HG03432 (cell line): ENCODE results near the gene OSBP2.

Experiments
- ATAC-seq: cut with Tn5 transposase; IDR thresholded peaks from one replicate; pipeline ENCODE4 v1.9.1; 2021; ENCODE audit warnings: mild to moderate bottlenecking, moderate library complexity; ENCODE audit not compliant: unreplicated experiment

OSBP2 gene

DNA sequence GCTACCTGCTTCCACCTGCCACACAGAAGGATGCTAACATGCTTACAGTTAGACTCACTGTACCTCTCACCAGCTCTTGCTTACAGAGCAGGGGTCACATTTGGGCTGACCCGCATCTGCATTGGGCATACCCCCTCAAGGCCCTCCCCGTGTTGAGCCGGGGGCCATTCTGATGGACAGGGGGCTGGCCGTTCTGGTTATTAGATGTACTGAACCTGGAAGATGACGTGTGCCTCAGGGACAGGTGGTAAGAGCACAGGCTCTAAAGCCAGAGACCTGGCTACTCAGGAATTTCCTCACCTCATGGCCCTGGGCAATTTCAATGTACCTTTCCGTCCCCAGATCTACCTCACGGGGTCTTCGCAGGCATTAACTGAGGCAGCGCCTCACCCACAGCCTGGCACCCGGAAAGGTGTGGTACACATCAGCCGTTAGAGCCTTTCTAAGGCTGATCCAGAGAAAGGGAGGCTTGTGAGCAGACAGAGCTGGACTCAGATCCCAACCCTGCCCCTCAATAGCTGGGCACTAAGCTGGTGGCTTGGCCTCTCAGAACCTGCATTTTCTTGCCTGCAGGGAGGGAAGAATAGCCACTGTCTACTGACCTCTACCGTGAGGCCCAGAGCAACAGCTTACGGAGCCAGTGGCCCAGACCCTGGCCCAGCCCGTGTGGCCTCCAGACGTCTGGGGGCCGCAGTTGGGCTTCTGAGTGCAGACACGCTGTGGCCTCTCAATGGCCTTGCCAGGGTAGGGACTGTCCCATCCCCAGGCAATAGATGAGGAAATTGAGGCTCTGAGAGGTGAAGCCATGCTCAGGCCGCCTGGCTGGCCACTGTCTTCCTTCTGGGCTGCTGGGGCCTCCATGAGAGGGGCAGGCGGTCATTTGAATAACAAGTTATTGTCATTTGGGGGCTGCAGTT lies 173.3 kb downstream of the OSBP2 start:
- no peak for ATAC-seq

DNA sequence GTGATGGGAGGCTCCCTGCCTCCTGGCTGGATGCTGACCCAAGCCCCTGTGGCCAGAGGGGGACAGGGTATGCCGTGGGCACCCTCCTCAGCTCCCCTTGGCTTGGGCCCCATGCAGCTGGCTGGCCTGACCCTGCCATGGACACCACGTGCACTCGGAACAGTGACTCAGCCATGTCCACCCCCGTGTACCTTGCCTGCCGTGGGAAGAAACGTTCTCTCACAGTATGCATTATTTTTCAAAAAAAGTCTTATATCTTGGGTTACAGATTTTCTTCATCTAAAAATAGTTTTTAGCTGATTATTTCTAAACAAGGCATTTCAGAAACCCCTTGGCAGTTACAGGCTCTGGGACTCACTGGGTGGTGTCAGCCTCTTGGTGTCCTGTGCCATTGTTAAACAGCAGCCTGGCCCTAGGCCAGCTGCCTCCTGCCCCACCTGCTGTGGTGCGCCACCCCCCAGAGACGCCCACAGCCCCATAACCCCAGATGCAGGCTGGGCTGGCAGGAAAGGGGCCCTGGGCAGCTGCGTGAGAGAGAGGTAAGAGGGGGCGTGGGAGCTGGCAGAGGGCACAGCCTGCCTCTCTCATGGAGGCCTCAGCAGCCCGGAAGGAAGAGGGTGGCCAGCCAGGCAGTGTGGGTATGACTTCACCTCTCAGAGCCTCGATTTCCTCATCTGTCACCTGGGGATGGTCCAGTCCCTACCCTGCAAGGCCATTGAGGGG lies 174.2 kb downstream of the OSBP2 start:
- no peak for ATAC-seq

DNA sequence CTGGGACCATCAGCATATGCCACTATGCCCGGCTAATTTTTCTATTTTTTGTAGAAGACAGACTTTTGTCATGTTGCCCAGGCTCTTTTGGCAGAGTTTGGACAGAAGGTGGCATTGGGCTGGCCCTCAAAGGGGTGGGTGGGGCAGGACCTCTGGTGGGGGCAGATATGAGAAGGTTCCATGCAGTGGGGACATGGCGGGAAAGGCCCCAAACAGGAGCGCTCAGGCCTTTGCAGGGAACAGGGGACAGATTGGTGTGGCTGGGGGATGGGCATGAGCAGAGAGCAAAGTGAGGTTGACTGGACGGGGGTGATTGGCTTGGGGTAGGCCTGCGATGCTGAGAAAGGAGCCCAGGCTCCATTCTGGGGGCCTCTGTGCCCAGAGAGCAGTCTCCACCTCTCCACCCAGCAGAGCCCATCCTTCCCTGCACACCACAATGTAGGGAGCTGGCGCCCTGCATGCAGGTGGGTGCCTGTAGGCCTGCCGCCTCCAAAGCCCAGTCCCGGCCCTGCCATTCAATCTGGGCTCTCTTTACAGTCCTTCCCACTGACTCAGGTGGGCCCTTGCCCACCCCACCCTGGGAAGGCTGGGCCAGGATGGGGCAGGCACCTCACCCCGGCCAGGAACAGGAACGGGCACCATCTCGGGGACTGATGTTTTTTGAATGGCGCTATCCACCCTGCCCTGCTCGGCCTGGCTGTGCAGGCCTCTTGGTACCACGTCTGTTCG lies 175.2 kb downstream of the OSBP2 start:
- no peak for ATAC-seq

DNA sequence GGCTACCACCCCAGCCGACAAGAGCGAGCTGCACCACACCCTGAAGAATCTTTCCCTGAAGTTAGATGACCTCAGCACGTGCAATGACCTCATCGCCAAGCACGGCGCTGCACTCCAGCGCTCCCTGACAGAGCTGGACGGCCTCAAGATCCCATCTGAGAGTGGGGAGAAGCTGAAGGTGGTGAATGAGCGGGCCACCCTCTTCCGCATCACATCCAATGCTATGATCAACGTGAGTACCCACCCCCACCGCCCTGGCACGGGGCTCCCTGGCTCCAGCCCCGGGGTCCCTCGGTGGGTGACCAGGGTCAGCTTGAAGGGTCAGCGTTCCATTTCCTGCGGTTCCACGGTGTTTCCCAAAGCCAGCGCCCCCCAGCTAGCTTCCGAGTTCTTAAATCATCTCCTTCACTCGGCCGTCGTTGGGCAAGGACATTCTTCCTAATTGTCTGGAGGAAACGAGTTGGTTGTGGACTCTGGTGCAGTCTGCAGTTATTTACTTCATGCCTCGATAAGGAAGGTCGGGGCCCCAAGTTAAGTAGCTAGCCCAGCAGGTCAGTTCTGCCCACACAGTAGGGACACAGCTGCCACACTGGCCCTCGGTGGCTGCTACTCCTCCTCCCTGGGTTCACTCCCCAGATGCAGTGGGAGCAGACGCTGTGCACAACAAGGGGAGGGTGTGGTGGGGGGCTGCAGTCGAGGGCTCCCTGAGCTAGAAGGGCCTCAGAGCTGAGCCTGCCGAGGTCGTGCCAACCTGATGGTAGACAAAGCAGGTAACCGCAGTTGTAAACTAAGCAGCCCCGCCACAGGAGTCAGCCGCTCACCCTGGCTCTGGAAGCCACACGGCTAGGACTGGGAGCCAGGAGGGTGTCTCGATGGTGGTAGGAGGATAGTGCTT lies 176.0 kb downstream of the OSBP2 start:
- no peak for ATAC-seq

DNA sequence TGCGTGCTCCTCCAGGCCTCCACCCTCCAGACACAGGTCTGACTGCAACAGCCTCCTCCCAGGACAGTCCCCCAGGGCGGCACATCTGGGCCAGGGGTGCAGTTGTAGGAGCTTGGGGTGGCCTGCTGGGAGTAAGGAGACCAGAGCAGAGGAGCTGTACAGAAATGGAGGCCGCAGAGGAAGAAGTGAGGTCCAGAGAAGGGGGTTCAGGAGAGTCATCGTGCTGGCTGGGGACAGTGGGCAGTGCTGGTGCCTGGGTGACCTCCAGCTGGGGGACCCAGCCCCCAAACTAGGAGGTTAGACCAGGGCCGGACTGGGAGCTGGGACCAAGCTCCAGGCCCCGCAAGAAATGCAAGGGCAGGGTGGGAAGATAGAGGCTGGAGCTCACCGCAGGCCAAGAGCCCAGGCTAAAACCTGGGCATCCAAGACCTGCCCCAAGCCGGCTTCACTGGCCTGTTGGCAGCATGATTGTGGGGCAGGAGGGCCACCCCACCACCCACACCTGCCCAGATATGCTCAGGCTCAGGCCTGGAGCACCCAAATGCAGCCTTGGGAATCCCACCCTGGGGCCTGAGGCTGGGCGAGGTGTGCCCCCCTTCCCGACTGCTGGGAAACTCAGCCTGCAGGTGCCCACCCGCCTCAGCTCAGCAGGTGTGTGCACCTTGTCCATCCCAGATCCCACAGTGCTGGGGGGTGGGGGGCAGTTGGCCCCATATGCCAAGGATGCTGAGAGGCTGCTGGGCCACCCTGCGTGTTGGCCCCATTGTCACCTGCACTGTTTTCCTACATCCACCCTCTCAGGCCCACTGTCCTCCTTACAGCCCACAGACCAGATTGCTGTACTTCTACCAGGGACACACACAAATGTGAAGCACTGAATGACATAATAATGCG lies 177.0 kb downstream of the OSBP2 start:
- ATAC-seq, result no peak

DNA sequence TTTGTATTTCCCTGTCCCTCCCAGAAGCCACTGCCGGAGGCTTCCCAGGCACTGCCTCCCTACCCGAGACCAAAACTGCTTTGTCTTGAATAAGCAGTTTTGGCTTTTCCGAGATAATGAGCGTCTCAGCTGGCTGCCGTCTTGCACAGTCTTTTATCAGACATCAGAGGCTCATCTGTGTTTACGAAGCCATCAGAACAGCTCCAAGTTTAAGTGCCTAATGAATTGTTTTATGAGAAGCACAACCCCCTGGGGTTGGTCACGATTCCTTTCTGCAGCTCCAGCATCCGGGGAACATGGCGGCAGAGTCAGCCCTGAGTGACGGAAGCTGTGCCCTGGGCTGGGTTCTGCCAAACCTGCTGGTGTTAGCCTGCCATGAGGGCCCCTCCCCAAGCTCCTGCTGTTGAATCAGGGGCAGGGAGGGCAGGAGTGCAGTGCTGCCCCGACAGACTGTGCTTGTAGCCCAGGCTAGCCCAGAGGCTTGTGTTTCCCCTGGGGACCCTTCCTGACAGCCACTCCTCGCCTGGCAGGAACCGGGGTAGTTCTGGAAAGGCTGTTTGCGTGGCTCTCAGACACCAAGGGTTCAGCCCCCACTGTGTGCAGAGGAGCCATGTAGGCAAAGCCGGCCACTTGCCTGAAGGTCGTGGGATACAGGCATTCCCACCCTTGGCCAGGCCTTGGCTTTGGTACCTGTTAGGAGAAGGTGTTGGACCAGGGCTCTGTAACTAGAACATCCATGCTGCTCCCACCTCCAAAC lies 177.8 kb downstream of the OSBP2 start:
- ATAC-seq, result no peak

DNA sequence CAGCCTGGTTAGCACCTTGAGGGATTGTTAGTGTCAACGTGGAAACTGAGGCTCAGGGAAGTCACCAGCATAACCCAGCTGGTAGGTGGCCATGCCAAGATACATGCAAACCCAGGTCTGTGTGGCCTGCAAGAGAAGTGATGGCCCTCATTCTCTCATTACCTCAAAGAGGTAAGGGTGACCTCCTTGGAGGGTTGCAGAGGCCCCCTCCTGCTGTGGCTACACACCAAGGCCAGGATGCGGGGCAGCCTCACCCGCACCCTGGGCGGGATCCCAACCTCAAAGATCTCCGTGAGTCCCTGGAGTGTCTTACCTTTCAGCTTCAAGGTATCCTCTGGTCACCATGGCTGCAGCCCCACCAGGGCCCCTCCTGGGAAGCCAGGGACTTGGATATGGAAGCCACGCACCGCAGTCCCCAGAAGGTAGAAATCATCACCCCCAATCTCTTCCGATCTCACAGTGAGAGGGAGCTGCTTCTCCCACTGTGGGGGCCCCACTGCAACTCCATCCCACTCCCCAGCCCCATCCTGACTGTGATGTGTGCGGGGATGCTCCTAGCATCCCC lies 178.5 kb downstream of the OSBP2 start:
- ATAC-seq, result no peak

DNA sequence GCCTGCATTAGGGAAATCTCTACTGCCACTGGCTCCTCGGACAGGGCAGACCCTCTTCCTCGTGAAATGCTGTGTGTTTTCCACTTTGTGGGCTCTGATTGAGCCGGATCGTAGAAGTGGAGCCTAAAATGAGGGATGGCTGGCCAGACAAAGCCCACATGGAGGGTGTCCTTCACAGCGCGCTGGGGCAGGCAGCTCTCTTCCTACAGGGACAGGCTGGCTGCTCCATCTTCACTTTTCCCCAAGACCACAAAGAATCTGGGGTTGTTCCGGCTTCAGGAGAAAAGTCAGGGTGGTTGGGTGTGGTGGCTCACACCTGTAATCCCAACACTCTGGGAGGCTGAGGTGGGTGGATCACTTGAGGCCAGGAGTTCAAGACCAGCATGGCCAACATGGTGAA lies 179.0 kb downstream of the OSBP2 start:
- ATAC-seq, result no peak

DNA sequence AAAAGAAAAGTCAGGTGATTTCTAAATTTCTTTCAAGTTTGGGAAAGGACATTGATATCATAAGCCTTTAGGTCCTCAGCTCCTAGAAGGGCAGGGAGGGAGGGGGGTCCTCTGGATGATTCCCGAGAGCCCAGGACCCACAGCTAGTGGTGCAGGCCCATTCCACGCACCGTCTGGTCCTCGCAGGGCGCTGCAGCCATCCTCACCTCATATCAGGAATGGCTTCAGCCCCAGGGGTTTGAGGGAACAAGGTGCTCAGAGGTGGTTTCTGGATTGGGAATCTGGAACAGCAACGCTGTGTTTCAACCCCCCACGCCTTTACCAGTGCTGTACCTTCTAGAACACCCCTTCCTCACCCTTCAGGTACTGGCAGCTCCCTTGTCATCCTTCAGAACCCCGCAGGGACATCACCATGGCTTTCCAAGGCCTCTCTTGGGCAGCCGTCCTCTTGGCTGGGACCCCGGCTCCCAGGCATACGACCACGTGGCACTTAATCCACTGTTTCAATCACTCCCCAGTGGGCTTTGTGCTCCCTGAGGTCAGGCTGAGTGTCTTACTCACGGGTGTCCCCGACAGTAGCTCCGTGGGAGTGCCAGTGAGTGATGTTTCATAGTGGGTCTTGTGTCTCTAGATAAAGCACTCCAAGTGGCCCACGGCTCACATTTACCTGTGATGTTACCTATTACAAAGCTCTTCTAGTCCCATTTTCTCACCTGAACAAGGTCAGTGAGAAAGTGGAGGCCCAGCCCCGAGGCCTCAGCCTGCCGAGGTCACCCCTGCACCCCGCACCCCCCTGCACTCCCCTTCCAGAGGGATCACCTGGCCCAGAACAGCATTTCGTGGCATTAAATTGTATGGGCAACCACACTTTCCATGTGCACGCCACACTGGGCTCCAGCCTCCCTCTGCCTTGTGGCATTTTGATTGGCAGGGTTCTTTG lies 180.0 kb downstream of the OSBP2 start:
- ATAC-seq, result no peak

DNA sequence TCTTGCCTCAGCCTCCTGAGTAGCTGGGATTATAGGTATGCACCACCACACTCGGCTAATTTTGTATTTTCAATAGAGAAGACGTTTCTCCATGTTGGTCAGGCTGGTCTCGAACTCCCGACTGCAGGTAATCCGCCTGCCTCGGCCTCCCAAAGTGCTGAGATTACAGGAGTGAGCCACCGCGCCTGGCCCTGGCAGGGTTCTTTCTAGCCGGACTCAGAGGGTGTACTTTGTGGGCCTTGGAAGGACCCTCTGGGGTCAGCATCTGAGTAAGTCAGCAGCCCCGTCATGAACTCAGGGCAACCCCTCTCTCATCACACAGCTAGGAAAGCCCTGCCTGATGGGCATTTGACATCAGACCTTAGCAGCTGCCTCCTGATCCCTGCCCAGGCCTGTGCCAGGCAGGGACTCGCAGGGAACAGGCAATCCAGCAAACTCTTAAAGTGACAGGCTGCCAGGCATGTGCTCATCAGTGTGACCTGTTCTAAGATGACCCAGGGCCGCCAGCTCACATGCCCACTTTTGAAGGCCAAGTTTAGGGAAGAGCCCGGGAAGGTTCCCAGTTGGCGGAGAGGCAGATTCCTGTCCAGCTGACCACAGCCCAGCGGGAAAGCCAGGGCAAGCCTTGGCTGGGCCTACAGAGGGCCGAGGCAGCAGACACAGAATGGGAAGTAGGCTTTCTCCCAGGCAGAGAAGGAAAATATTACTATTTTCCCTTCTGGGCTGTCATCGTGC lies 181.0 kb downstream of the OSBP2 start:
- ATAC-seq, result no peak

DNA sequence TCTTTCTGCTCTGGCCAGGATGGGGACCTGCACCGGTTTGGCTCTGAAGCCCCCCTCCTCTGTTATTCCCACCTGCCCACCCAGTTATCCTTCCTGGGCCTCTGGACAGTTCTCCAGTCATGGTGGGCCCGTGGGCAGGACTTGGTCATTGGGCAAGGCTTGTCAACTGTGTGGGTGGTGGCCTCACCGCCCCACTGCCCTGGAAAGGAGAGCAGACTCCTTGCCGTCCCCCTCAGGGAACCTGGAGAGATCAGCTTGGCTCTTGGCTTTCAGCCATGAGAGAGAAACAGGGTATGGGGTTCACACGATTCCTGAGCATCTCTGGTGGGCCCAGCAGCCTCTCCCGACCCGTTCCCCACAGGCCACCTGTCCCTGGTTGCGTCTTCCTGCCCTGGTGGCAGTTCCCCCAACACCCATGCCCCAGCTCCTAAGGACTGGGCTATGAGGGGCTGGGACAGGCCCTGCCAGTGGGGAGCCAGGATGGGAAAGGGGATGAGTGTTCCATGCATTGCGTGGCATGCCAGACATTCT lies 181.6 kb downstream of the OSBP2 start:
- ATAC-seq, result no peak

DNA sequence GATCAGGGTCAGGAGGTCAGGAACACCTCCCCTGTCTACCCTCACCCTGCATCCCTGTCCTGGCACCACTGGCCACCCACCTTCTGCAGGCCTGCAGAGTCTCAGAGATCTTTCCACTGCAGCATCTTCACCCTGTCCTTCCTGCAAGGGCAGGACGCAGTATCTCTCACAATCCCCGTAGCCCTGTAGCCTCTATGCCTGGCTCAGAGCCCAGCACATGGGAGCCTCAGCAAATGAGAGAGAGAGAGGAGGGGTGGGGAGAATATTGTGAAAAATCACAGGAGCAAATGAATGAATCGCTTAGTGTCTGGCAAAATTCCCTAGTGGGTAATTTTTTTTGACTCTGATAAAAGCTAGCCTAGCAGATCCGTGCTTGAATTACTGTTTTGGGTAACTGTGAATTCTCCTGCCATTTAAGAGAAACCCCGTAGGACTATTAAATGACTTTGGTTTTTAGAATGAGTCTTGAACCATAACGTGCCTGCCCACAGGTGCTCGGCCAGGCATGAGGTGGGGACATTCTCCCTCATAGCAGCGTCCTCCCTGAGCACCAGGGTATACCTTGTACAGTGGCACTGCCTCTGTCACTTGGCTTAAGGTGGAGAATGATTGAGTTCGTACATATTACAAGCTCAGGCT lies 182.4 kb downstream of the OSBP2 start:
- no peak for ATAC-seq

DNA sequence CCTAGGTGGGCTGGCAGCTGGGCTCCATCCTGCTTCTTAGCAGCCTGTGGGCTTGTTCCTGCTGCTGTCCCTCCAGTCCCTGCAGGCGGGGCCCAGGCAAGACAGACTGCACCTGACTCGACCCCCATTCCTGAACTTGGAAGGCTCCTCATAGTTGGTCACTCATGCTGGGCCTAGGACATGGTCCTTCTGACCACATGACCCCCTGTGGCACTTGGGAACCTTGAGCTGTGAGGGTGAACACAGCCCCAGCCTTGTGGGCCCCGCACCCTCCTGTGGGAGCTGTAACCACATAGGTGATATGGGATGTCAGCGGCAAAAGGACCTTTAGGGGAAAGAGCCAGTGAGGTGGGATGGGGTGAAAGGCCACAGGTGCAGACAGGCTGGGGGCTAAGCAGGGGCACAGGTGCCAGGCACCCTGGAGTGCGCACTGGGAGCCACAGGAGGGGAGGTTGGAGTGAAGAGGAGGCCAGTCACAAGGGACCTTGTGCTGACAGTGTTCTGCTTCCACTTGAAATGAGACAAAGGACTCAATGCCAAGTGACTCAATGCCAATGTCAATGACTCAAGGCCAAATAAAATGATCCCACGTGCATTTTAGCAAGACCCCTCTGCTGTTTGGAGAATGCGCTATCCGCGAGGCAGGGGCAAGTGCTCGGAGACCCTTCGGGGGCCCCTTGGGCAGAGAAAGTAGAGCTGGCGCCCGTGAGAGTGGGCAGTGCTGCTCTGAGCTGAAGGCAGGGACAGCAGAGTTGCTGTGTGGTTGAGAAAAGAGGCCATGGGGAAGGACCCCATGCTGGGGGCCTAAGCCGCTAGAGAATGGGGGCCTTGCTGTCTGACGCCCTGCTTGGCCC lies 183.2 kb downstream of the OSBP2 start:
- ATAC-seq, result no peak

DNA sequence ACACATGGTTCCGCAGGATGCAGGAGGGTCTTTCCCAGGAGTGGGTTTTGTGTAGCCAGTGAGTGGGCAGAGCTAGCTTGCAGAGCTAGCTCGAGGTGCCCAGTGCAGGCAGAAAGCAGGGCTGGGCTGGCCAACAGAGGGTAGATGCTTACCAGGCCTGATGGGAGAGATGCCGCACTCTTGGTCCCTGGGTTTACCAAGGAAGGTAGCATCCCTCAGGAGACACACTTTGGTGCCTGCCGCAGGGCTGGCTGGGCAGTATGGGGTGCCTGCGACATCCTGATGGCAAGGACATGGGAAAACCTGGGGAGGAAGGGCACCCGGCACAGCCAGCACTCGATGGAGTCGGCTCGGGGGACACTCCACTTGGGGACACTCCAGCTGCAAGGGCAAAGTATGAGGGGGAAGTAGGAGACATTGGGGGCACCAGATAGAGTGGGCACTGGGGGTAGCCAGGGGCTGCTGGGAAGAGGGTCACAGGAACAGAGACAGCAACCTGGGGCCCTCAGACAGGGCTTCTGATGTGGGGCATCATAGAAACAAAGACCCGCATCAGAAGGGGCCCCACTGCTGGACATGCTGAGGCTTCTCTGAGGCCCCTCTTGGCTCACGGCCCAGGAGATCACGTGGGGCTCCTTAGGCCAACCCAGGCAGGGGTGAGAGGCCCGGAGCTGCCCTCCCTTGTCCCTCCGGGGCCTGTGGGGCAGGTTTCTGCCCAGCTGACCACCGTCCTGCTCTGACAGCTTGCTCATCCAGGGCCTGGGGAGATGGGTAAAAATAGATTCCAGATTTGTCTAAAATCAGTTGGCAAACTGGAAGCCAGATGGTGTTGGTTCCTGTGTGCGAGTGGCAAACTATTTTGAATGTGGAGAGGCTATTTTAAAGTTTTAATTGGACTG lies 184.1 kb downstream of the OSBP2 start:
- no peak for ATAC-seq
